Esophagus squamous epithelium (tissue), 4 donors: ENCODE measurements around the gene AP2A2.

Experiments used
- POLR2A ChIP-seq, 4 donors: fragments of 450-650 bp; IDR thresholded peaks; one replicate each; pipeline ENCODE4 v1.6.1; 2017; ENCODE audit warnings: antibody characterized with exemption in 4 of 4, mild to moderate bottlenecking in 4 of 4, moderate library complexity in 3 of 4
- TF ChIP-seq, protein P1 (sequence below), 6 experiments: fragments of 450-650 bp in 4 of 6; fragments of 200-600 bp in 2 of 6; sonication (generic) in 2 of 6; IDR thresholded peaks; one replicate each; pipeline ENCODE4 v1.5.1; 2016 to 2019; ENCODE audit warnings: antibody characterized with exemption in 6 of 6, mild to moderate bottlenecking in 4 of 6, moderate library complexity in 4 of 6

GRCh38 chr11:1057806-1058205, 132.1 kb downstream of the AP2A2 start:
- TF ChIP-seq, protein P1, sequence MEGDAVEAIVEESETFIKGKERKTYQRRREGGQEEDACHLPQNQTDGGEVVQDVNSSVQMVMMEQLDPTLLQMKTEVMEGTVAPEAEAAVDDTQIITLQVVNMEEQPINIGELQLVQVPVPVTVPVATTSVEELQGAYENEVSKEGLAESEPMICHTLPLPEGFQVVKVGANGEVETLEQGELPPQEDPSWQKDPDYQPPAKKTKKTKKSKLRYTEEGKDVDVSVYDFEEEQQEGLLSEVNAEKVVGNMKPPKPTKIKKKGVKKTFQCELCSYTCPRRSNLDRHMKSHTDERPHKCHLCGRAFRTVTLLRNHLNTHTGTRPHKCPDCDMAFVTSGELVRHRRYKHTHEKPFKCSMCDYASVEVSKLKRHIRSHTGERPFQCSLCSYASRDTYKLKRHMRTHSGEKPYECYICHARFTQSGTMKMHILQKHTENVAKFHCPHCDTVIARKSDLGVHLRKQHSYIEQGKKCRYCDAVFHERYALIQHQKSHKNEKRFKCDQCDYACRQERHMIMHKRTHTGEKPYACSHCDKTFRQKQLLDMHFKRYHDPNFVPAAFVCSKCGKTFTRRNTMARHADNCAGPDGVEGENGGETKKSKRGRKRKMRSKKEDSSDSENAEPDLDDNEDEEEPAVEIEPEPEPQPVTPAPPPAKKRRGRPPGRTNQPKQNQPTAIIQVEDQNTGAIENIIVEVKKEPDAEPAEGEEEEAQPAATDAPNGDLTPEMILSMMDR (IDR thresholded peaks at IDR 0.05): no peak
- TF ChIP-seq POLR2A (IDR thresholded peaks at IDR 0.05): no peak
